Measurements from ENCODE around the gene PLXNA4. TPM values are rescaled to one million over a fixed set of nuclear protein-coding genes. Genes with fewer than 3 reads are reported as not detected.

The PLXNA4 gene
- total RNA-seq, 2 experiments from 2014 or later, result 1.2 to 1.4 TPM

GRCh38 chr7:132437730-132438129 lies 138.5 kb downstream of the PLXNA4 start:
- ChIA-PET CTCF (interaction anchor here (0.8 to 1.7 kb wide), 3 partner anchors 13 to 143 kb away, joined by 4 to 8 read pairs (median 5); no protein-coding TSS in a partner anchor), POLR2A (interaction anchor here (1.3 to 4.4 kb wide), 3 partner anchors 12 to 25 kb away, joined by 4 to 24 read pairs (median 4); no protein-coding TSS in a partner anchor)

DNA sequence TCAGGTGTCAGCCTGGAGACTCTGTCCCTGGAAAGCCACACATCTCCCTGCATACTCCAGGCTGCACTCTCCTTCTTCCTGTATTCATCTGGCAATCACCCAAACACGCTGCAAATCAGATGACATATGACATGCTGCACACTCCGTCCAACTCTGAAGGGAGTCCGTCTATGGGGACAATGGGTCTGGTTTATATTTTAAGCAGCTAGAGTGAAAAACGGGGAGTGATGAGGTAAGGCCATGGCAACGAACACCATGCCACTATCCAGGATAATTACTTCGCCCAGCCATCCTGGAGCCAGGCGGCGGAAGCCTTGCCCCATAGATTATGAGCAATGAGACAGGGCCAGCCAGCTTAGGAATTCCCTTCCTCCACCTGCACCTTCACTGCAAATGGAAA lies 140.1 kb downstream of the PLXNA4 start:
- Mint-ChIP-seq H3K4me3 (no peak overlapping the region), H3K4me1 (peaks cover 94% of the 10 kb centered on the region), H3K27ac (no peak overlapping the region), H3K36me3 (ENCODE audit: low read depth) (peaks cover 15% of the 10 kb centered on the region), H3K9me3 (no peaks in the 10 kb centered on the region), H3K27me3 (peaks cover 5% of the 10 kb centered on the region)
- POLR2A ChIA-PET, result interaction anchor here (4.4 kb wide), 1 partner anchor 13 kb away, joined by 24 read pairs; no protein-coding TSS in a partner anchor
- DNase-seq, result no peak
- CTCF ChIA-PET, result no interaction called here

More at GRCh38 chr7:132437730-132438129, 138.5 kb downstream of the PLXNA4 start:
- Mint-ChIP-seq H3K9me3 (no peaks in the 10 kb centered on the region), H3K4me1 (peaks cover 79% of the 10 kb centered on the region), H3K36me3 (ENCODE audit: low read depth) (peaks cover 6% of the 10 kb centered on the region), H3K27ac (peak overlapping the region; percentile 50), H3K4me3 (peak overlapping the region; percentile 0), H3K27me3 (peaks cover 11% of the 10 kb centered on the region)
- DNase-seq, result peak; percentile 74

- H3K4me1 Mint-ChIP-seq, result peaks cover 98% of the 10 kb centered on the region
- H3K9me3 Mint-ChIP-seq, result no peaks in the 10 kb centered on the region
- CTCF ChIA-PET, result no interaction called here
- no peak overlapping the region for H3K4me3 Mint-ChIP-seq
- H3K27ac Mint-ChIP-seq, result peak overlapping the region; percentile 54
- H3K36me3 Mint-ChIP-seq (ENCODE audit: low read depth), result peaks cover 20% of the 10 kb centered on the region
- H3K27me3 Mint-ChIP-seq, result peaks cover 2% of the 10 kb centered on the region
- POLR2A ChIA-PET, result interaction anchor here (4.4 kb wide), 1 partner anchor 14 kb away, joined by 24 read pairs; no protein-coding TSS in a partner anchor
- peak; percentile 37 for DNase-seq
These were observed 141.0 kb downstream of the PLXNA4 start for GRCh38 chr7:132435016-132435990.

- peak overlapping the region; percentile 79 for H3K27ac Mint-ChIP-seq
- peaks cover 97% of the 10 kb centered on the region for H3K4me1 Mint-ChIP-seq
- H3K4me3 Mint-ChIP-seq, result no peak overlapping the region
- POLR2A ChIA-PET, result interaction anchor here (1.6 kb wide), 1 partner anchor 15 kb away, joined by 5 read pairs; no protein-coding TSS in a partner anchor
- DNase-seq, result no peak
- CTCF ChIA-PET, result no interaction called here
- H3K27me3 Mint-ChIP-seq, result no peaks in the 10 kb centered on the region
- no peaks in the 10 kb centered on the region for H3K9me3 Mint-ChIP-seq
- H3K36me3 Mint-ChIP-seq (ENCODE audit: low read depth), result peaks cover 23% of the 10 kb centered on the region
These were observed 142.2 kb downstream of the PLXNA4 start for GRCh38 chr7:132434041-132434440.

DNA sequence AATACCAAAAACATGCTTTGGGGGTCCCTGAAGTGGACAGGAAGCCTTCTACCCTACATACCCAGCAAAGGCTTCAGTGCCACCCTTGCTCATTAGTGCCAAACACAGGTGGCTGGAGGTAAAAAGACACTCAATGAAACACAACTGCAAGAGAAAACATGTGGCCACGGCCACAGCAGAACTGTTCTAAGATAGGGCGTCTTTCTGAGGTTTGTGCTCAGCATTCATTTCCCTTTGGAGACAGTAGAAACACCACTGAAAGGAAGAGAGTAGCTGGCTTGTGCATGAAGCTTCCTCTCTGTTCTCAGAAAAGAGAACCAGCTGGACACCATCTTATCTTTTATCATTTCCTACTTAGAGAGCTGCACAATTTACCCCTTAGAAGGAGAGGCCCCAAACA lies 143.0 kb downstream of the PLXNA4 start:
- Mint-ChIP-seq H3K27ac (peak overlapping the region; percentile 79), H3K9me3 (no peaks in the 10 kb centered on the region), H3K4me3 (no peak overlapping the region), H3K4me1 (peaks cover 96% of the 10 kb centered on the region), H3K27me3 (no peaks in the 10 kb centered on the region), H3K36me3 (ENCODE audit: low read depth) (peaks cover 23% of the 10 kb centered on the region)
- POLR2A ChIA-PET, result interaction anchor here (1.6 kb wide), 1 partner anchor 15 kb away, joined by 5 read pairs; no protein-coding TSS in a partner anchor
- CTCF ChIA-PET, result no interaction called here
- DNase-seq, result peak; percentile 45

GRCh38 chr7:132430861-132431822 lies 145.1 kb downstream of the PLXNA4 start:
- ChIA-PET POLR2A (interaction anchor here (0.8 to 3.6 kb wide), 9 partner anchors 9 to 142 kb away, joined by 3 to 22 read pairs (median 5); no protein-coding TSS in a partner anchor), CTCF (interaction anchor here (1.0 to 1.9 kb wide), 2 partner anchors 17 to 36 kb away, joined by 4 to 5 read pairs; no protein-coding TSS in a partner anchor)
- peak; percentile 85 for DNase-seq
- Mint-ChIP-seq H3K4me3 (no peak overlapping the region), H3K4me1 (peaks cover 78% of the 10 kb centered on the region), H3K36me3 (ENCODE audit: low read depth) (peaks cover 23% of the 10 kb centered on the region), H3K27ac (peak overlapping the region; percentile 79), H3K27me3 (no peaks in the 10 kb centered on the region), H3K9me3 (no peaks in the 10 kb centered on the region)

- H3K27me3 Mint-ChIP-seq, result no peaks in the 10 kb centered on the region
- H3K4me1 Mint-ChIP-seq, result peaks cover 73% of the 10 kb centered on the region
- ChIA-PET CTCF (interaction anchor here (1.9 kb wide), 1 partner anchor 18 kb away, joined by 5 read pairs; no protein-coding TSS in a partner anchor), POLR2A (interaction anchor here (1.0 to 3.6 kb wide), 8 partner anchors 10 to 127 kb away, joined by 3 to 22 read pairs (median 7); no protein-coding TSS in a partner anchor)
- H3K36me3 Mint-ChIP-seq (ENCODE audit: low read depth), result peaks cover 23% of the 10 kb centered on the region
- H3K4me3 Mint-ChIP-seq, result no peak overlapping the region
- DNase-seq, result no peak
- H3K27ac Mint-ChIP-seq, result peak overlapping the region; percentile 79
- H3K9me3 Mint-ChIP-seq, result no peaks in the 10 kb centered on the region
These were observed 146.0 kb downstream of the PLXNA4 start for GRCh38 chr7:132430041-132430855.

GRCh38 chr7:132429181-132429580 lies 147.1 kb downstream of the PLXNA4 start:
- H3K27me3 Mint-ChIP-seq, result no peaks in the 10 kb centered on the region
- no peak overlapping the region for H3K4me3 Mint-ChIP-seq
- no peak for DNase-seq
- H3K36me3 Mint-ChIP-seq (ENCODE audit: low read depth), result peaks cover 19% of the 10 kb centered on the region
- H3K9me3 Mint-ChIP-seq, result no peaks in the 10 kb centered on the region
- ChIA-PET POLR2A (interaction anchor here (1.0 to 3.6 kb wide), 3 partner anchors 11 to 44 kb away, joined by 3 to 22 read pairs (median 12); no protein-coding TSS in a partner anchor), CTCF (no interaction called here)
- H3K27ac Mint-ChIP-seq, result no peak overlapping the region
- H3K4me1 Mint-ChIP-seq, result peaks cover 62% of the 10 kb centered on the region

DNA sequence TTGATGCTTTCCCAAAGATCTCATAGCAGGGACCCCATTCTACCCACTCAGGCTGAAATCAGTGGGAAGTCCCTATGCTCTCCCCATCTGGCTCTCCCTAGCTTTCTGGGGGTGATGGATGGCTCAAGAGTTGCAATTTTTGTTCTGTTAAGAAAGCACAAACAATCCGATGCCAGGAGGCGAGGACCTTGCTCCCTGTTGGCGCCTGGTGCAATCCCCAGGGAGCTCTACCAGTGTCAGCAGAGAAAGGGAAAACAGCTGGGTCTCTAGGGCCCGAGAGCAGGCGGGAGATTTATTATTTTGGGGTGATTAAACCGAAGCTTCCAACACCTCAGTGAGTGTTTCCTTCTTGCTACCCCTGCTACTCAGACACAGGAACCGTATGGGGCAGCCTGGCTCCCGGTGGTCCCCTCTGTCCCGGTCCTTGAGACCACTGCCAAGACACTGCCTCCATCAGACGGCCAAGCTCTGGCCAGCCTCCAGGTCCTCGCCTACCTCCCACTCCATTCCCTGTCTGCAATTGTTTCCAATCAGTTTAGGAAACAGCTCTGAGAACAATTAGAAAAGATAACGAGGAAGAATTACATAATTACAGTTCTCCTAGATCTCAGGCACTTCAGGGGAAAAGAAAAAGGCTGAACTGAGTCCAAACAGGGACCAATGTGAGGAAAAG lies 147.9 kb downstream of the PLXNA4 start:
- POLR2A ChIA-PET, result no interaction called here
- peaks cover 54% of the 10 kb centered on the region for H3K4me1 Mint-ChIP-seq
- no peak overlapping the region for H3K27ac Mint-ChIP-seq
- H3K36me3 Mint-ChIP-seq (ENCODE audit: low read depth), result peaks cover 18% of the 10 kb centered on the region
- peaks cover 2% of the 10 kb centered on the region for H3K27me3 Mint-ChIP-seq
- DNase-seq, result no peak
- CTCF ChIA-PET, result no interaction called here
- H3K9me3 Mint-ChIP-seq, result no peaks in the 10 kb centered on the region
- H3K4me3 Mint-ChIP-seq, result no peak overlapping the region

- no peak overlapping the region for H3K27ac Mint-ChIP-seq
- H3K4me1 Mint-ChIP-seq, result peaks cover 30% of the 10 kb centered on the region
- peaks cover 4% of the 10 kb centered on the region for H3K9me3 Mint-ChIP-seq
- peaks cover 15% of the 10 kb centered on the region for H3K36me3 Mint-ChIP-seq (ENCODE audit: low read depth)
- no peak for DNase-seq
- H3K27me3 Mint-ChIP-seq, result peaks cover 18% of the 10 kb centered on the region
- ChIA-PET CTCF (no interaction called here), POLR2A (no interaction called here)
- no peak overlapping the region for H3K4me3 Mint-ChIP-seq
These were observed 150.3 kb downstream of the PLXNA4 start for GRCh38 chr7:132425942-132426341.
